HG02970 (cell line): ENCODE results near the gene GNA15.

ENCODE experiments used
- ATAC-seq: cut with Tn5 transposase; IDR thresholded peaks from one replicate; pipeline ENCODE4 v1.9.1; 2021; ENCODE audit warnings: mild to moderate bottlenecking, moderate library complexity, moderate number of reproducible peaks; ENCODE audit not compliant: unreplicated experiment, low FRiP score

GNA15 gene

DNA sequence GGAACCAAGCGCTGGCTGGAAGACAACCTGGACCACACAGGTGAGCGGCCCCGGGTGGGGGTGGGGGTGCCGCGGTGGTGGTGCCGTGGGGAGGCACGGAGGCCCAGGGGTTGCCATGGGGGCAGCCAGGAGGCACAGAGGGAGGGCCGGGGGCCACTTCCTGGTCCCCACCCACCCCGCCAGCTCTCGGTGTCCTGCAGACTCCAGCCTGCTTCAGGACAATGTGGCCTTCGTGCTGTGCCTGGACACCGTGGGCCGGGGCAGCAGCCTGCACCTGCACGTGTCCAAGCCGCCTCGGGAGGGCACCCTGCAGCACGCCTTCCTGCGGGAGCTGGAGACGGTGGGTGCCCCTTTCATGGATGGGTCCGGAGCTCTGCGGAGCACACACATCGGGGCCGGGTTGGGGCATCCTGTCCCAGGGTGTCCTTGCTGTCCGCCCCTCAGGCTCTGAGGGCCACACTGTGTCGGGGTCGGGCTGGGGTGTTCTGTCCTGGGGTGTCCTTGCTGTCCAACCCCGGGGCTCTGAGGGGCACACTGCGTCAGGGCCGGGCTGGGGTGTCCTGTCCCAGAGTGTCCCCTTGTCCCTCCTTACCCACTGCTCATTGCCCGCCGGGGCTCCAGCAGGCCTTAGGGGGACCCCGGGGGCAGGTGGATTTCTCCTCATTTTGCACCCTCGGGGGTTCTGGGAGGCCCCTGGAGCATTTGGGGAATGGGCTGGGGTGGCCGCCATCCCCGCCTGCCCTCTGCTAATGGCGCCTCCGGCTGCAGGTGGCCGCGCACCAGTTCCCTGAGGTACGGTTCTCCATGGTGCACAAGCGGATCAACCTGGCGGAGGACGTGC, 68.2 kb downstream of the GNA15 start:
- ATAC-seq, result no peak

DNA sequence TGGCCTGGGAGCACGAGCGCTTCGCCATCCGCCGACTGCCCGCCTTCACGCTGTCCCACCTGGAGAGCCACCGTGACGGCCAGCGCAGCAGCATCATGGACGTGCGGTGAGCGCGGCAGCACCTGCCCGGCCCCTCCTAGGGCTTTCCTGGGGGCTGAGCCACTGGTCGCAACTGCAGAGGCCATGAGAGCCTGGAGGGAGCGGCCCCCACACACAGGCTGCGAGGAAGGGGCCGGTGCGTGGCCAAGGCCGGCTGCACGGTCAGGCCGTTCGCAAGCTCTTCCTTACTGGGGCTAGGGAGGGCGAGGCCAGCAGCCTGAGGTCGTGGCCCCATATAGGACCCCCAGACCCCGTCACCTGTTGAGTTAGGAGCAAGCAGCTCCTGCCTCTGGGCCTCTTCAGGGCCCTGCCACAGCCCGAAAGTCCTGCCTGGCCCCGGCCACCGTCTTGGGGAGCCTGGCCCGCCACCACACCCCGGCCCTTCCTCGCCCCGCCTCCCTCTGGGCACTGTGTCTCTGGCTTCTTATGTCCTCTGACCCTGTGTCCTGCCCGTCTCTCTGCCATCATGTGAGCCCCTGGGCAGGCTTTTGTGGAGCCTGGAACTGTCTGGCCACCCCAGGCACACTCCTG, 68.9 kb downstream of the GNA15 start:
- ATAC-seq, result no peak

DNA sequence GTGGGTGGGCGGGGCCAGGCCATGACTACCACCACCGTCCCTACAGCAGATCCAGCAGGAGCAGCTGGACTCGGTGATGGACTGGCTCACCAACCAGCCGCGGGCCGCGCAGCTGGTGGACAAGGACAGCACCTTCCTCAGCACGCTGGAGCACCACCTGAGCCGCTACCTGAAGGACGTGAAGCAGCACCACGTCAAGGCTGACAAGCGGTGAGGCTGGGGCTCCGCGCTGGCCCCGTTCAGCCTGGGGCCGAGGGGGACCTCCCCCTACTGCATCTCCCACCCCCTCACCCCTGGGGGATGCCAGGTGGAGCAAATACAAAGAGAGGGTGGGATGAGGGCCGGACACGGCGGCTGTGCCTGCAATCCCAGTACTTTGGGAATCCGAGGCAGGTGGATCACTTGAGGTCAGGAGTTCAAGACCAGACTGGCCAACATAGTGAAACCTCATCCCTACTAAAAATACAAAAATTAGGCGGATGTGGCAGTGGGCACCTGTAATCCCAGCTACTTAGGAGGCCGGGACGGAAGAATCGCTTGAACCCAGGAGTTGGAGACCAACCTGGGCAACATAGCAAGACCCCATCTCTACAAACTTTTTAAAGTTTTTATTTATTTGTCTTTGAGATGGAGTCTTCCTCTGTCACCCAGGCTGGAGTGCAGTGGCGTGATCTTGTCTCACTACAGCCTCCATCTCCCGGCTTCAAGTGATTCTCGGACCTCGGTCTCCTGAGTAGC, 70.6 kb downstream of the GNA15 start:
- no peak for ATAC-seq

DNA sequence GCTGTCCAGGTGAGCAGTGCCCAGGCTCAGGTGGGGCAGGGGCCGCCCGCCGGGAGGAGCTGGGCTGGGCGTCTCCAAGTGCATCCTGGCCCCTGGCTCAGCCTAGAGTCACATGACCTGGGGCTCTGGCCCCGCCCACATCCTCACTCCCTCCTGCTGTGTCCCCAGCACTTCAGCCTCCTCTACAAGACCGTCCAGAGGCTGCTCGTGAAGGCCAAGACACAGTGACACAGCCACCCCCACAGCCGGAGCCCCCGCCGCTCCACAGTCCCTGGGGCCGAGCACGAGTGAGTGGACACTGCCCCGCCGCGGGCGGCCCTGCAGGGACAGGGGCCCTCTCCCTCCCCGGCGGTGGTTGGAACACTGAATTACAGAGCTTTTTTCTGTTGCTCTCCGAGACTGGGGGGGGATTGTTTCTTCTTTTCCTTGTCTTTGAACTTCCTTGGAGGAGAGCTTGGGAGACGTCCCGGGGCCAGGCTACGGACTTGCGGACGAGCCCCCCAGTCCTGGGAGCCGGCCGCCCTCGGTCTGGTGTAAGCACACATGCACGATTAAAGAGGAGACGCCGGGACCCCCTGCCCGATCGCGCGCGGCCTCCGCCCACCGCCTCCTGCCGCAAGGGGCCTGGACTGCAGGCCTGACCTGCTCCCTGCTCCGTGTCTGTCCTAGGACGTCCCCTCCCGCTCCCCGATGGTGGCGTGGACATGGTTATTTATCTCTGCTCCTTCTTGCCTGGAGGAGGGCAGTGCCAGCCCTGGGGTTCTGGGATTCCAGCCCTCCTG, 71.8 kb downstream of the GNA15 start:
- ATAC-seq, result no peak

GRCh38 chr19:3208317-3209207, 72.7 kb downstream of the GNA15 start:
- ATAC-seq, result no peak

DNA sequence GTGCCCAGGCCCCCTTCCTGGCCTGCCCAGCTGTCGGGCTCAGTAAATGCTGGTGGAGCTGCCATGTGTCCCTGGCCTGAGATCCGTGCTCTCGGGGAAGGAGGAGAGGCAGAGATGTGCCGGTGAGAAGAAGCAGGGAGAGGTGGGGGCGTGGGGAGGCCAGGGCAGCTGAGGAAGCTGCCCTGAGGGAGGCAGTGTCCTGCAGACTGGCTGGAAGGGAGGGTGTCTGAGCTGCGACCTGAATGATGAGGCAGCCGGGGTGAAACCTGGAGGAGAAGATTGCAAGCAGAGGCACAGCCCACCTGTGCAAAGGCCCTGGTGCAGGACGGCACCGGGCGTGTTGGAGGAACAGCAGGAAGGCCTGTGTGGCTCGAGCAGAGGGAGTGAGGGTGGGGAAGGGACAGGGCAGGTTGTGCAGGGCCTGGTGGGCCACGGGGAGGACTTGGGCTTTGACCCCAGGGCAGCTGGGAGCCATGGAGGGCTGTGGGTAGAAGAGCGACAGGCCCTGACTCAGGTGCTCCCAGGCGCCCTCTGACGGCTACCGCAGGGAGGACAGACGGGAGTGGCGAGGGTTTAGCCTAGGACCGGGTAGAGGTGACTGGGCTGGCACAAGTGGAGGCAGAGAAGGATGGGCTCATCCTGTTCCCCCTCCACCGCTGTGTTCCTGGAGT, 74.6 kb downstream of the GNA15 start:
- no peak for ATAC-seq

- ATAC-seq, result no peak
Measured at GRCh38 chr19:3211191-3211590, 75.4 kb downstream of the GNA15 start.

GRCh38 chr19:3213159-3213558, 77.3 kb downstream of the GNA15 start:
- no peak for ATAC-seq
